ENCODE results near the gene ICAM5.

The ICAM5 gene

GRCh38 chr19:10343495-10343894 lies 53.7 kb downstream of the ICAM5 start:
- DNase-seq (ENCODE audit: low spot score), result no peak

- no peak for DNase-seq (ENCODE audit: low spot score)
Observed at GRCh38 chr19:10344780-10345179, 55.0 kb downstream of the ICAM5 start.

All from germinal center (tissue), 1 donor.